DND-41 (cell line): ENCODE data around the gene SNCB.

Experiments used
- CTCF ChIP-seq: IDR thresholded peaks from 2 replicates; pipeline ENCODE4 v1.5.1; 2012; ENCODE audit warnings: borderline replicate concordance, low read length, moderate library complexity, mild to moderate bottlenecking; ENCODE audit not compliant: poor library complexity, severe bottlenecking; ENCODE audit errors: extremely low read depth
- EZH2 ChIP-seq: IDR thresholded peaks from 3 replicates; pipeline ENCODE4 v1.6.1; 2012; ENCODE audit warnings: borderline replicate concordance, low read depth, mild to moderate bottlenecking, moderate library complexity, low read length, inconsistent platforms; ENCODE audit not compliant: severe bottlenecking

GRCh38 chr5:176659512-176659839 is 29.1 kb upstream of the SNCB start:
- TF ChIP-seq CTCF (no peak), EZH2 (no peak)
